C4-2B (cell line): ENCODE measurements around the gene LOXL3.

Experiments
- CTCF ChIP-seq: fragments of 450-650 bp; conservative IDR thresholded peaks from 2 replicates; pipeline ENCODE4 v1.5.1; 2017; ENCODE audit warnings: mild to moderate bottlenecking
- ZFX ChIP-seq: fragments of 450-650 bp; IDR thresholded peaks from 2 replicates; pipeline ENCODE4 v1.6.1; 2017

- no peak for TF ChIP-seq CTCF
- TF ChIP-seq ZFX, result no peak
These were observed 21.6 kb upstream of the LOXL3 start for GRCh38 chr2:74575320-74575719.
